ENCODE measurements around the gene KRT73.

KRT73 gene

DNA sequence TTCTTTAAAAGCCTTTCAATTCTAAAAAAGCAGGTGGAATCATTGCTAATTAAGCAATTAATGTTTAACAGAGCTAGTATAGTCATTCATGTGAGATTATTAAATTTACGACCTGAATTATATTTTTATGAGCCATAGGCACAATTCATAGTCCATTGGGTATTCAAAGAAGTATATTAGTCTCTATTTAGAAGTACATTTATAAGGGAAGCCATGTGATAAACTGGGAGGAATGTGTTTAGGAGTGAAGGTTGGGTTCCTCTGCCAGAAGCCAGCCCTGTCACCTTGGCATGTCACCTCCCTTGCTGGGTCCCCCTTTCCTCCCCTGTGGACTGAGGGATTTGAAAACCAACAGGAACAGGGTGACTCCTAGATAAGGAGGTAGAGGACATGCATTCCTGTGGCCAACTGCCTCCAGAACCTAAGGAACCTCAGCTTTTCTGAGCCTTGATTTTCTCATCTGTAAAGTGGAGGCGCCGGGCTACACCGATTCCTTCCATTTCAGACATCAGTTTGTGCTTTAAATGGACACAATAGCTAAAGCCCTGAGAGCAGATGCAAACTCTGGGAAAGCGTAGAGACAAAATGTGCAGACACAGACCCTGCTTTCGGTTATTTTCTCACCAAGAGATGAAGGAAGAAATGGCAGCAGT is 39.0 kb upstream of the KRT73 start:
- no peak overlapping the region for H3K4me3 ChIP-seq (ENCODE audit: low read depth, low read length)
- TF ChIP-seq, protein P1, sequence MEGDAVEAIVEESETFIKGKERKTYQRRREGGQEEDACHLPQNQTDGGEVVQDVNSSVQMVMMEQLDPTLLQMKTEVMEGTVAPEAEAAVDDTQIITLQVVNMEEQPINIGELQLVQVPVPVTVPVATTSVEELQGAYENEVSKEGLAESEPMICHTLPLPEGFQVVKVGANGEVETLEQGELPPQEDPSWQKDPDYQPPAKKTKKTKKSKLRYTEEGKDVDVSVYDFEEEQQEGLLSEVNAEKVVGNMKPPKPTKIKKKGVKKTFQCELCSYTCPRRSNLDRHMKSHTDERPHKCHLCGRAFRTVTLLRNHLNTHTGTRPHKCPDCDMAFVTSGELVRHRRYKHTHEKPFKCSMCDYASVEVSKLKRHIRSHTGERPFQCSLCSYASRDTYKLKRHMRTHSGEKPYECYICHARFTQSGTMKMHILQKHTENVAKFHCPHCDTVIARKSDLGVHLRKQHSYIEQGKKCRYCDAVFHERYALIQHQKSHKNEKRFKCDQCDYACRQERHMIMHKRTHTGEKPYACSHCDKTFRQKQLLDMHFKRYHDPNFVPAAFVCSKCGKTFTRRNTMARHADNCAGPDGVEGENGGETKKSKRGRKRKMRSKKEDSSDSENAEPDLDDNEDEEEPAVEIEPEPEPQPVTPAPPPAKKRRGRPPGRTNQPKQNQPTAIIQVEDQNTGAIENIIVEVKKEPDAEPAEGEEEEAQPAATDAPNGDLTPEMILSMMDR (IDR thresholded peaks at IDR 0.05; ENCODE audit: low read depth, low read length), result no peak
- no peak for TF ChIP-seq MYC (IDR thresholded peaks at IDR 0.05; ENCODE audit: low read depth, low read length)
- no peak for TF ChIP-seq POLR2A (IDR thresholded peaks at IDR 0.05; ENCODE audit: extremely low read depth, insufficient read length)
- no peak for TF ChIP-seq MAX (IDR thresholded peaks at IDR 0.05; ENCODE audit: low read depth, low read length)
- DNase-seq (ENCODE audit: low read depth), result no peak

- TF ChIP-seq MYC (IDR thresholded peaks at IDR 0.05; ENCODE audit: low read depth, low read length) (no peak), POLR2A (IDR thresholded peaks at IDR 0.05; ENCODE audit: extremely low read depth, insufficient read length) (no peak), MAX (IDR thresholded peaks at IDR 0.05; ENCODE audit: low read depth, low read length) (no peak)
- TF ChIP-seq, protein P1 (IDR thresholded peaks at IDR 0.05; ENCODE audit: low read depth, low read length), result no peak
- H3K4me3 ChIP-seq (ENCODE audit: low read depth, low read length), result no peak overlapping the region
- no peak for DNase-seq (ENCODE audit: low read depth)
These were observed 38.3 kb upstream of the KRT73 start for GRCh38 chr12:52656616-52657015.

- no peak for DNase-seq (ENCODE audit: low read depth)
- no peak overlapping the region for H3K4me3 ChIP-seq (ENCODE audit: low read depth, low read length)
These were observed 37.4 kb upstream of the KRT73 start for GRCh38 chr12:52655720-52656124.

DNA sequence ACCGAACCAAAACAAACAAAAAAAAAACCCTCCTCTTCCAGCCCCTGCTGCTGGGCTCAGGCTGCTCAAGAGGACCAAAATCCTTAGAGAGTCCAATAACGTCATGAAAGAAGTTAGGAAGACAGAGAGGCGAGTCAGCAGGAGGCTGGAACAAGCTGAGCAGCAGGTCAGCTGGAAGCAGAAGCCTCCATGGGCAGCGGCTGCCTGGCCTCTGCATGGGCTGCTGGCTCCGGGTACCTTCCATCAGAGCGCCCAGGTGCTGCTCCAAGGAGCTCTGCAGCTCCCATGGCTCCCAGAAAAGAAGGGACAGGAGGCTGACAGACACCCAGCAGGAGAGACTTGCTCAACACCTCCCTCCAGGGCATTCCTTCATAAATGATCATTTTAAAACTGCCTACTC is 36.9 kb upstream of the KRT73 start:
- H3K4me3 ChIP-seq (ENCODE audit: low read depth, low read length), result no peak overlapping the region
- TF ChIP-seq, protein P1 (IDR thresholded peaks at IDR 0.05; ENCODE audit: low read depth, low read length), result no peak
- TF ChIP-seq MAX (IDR thresholded peaks at IDR 0.05; ENCODE audit: low read depth, low read length), result no peak
- TF ChIP-seq POLR2A (IDR thresholded peaks at IDR 0.05; ENCODE audit: extremely low read depth, insufficient read length), result no peak
- no peak for TF ChIP-seq MYC (IDR thresholded peaks at IDR 0.05; ENCODE audit: low read depth, low read length)
- no peak for DNase-seq (ENCODE audit: low read depth)

More at GRCh38 chr12:52655720-52656124, 37.4 kb upstream of the KRT73 start:
- TF ChIP-seq, protein P1 (IDR thresholded peaks at IDR 0.05; ENCODE audit: low read depth, low read length), result no peak
- TF ChIP-seq POLR2A (IDR thresholded peaks at IDR 0.05; ENCODE audit: extremely low read depth, insufficient read length), result no peak
- TF ChIP-seq MYC (IDR thresholded peaks at IDR 0.05; ENCODE audit: low read depth, low read length), result no peak
- no peak for TF ChIP-seq MAX (IDR thresholded peaks at IDR 0.05; ENCODE audit: low read depth, low read length)

GRCh38 chr12:52651726-52652261 is 33.4 kb upstream of the KRT73 start, which contains the start of gene KRT2:
KRT2 (minus strand) TSS chr12:52652211; CDS start chr12:52652142, 69 bp downstream.
- no peak for DNase-seq (ENCODE audit: low read depth)
- H3K4me3 ChIP-seq (ENCODE audit: low read depth, low read length), result no peak within 1 kb of the TSS
- TF ChIP-seq MAX (IDR thresholded peaks at IDR 0.05; ENCODE audit: low read depth, low read length) (no peak), POLR2A (IDR thresholded peaks at IDR 0.05; ENCODE audit: extremely low read depth, insufficient read length) (no peak), MYC (IDR thresholded peaks at IDR 0.05; ENCODE audit: low read depth, low read length) (no peak)
- TF ChIP-seq, protein P1 (IDR thresholded peaks at IDR 0.05; ENCODE audit: low read depth, low read length), result no peak

Data from NB4 (cell line).